Measurements from ENCODE around the gene HHATL. TPM values are rescaled to one million over a fixed set of nuclear protein-coding genes. Genes with fewer than 3 reads are reported as not detected.

Gene HHATL
- total and polyA plus RNA-seq, 4 donors, result 0.17 TPM; not detected in 3

DNA sequence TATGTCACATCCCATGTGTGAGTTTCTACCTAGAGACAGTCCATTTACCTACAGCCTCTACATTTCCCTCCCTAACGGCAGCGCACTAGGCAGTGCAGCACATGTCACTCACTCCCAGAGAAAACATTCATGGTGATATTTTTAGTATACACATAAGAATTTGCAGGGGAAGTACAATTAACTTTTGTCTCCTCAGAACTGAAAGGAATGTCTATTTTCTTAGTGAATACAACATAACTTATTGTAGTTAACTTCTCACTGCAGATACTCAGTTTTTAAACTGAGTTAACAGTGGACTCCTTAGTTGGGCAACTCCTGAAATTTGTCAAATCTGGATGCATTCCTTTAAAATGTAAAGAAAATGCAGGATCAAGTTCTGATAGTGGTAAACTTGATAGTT is 53.6 kb downstream of the HHATL start:
- Histone ChIP-seq H3K9ac (ENCODE audit: low read depth in 1 of 2, low read length in 2 of 2) (no peak overlapping the region), H3K27ac (ENCODE audit: low read depth in 1 of 2, low read length in 2 of 2) (no peak overlapping the region), H3K4me3 (ENCODE audit: low read depth in 1 of 3, low read length in 3 of 3) (no peak overlapping the region), H3K9me3 (ENCODE audit: control insufficient read depth in 4 of 4, low read length in 3 of 4) (no peaks in the 10 kb centered on the region), H3K4me1 (ENCODE audit: control insufficient read depth in 4 of 4, insufficient read depth in 4 of 4, low read length in 3 of 4) (peaks cover 4 to 12% (median 7%) of the 10 kb centered on the region in 4 donors), H3K27me3 (ENCODE audit: control insufficient read depth in 4 of 4, insufficient read depth in 4 of 4, low read length in 3 of 4) (no peaks in the 10 kb centered on the region), H3K36me3 (ENCODE audit: control insufficient read depth in 4 of 4, insufficient read depth in 3 of 4, low read depth in 1 of 4, low read length in 3 of 4) (peaks cover 6 to 41% (median 25%) of the 10 kb centered on the region in 4 donors)
- TF ChIP-seq RXRA (IDR thresholded peaks at IDR 0.05), result no peak
- WGBS, result 92% methylated on average over 2 of the region's 2 CpGs
- DNase-seq (ENCODE audit: low spot score), result no peak

DNA sequence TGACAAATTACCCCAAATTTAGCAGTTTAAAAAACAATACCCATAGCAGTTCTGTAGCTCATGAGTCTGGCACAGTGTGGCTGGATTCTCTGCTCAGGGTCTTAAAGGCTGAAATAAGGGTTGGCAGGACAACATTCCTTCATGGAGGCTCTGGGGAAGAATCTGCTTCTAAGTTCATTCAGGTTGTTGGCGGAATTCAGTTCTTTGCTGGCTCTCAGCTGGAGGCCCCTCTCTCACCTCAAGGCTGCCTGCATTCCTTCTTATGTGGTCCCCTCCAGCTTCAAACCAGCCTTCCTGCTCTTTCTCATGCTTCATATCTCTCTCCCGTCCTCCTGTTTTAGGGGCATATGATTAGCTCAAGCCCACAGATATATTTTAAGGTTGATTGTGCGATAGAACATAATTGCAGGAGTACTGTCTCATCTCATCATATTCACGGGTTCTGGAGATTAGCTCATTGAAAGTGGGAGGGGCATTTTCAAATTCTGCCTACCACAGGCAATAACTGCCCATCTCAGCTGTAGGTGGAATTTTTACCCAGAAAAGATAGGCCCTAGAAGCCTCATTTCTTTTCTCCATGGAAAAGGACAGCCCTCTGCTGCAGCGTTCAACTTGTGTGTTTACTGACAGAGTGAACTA is 54.7 kb downstream of the HHATL start:
- H3K27ac ChIP-seq (ENCODE audit: low read depth in 1 of 2, low read length in 2 of 2), result no peak overlapping the region
- TF ChIP-seq RXRA (IDR thresholded peaks at IDR 0.05), result no peak
- TF ChIP-seq YY1 (IDR thresholded peaks at IDR 0.05), result no peak
- TF ChIP-seq NR2F2 (IDR thresholded peaks at IDR 0.05), result no peak
- TF ChIP-seq GABPA (IDR thresholded peaks at IDR 0.05 in 1 of 2, conservative IDR thresholded peaks at IDR 0.05 in 1 of 2), result no peak
- TF ChIP-seq HNF4G (IDR thresholded peaks at IDR 0.05), result no peak
- TF ChIP-seq HNF4A (conservative IDR thresholded peaks at IDR 0.05), result no peak
- no peak for TF ChIP-seq FOXA1 (IDR thresholded peaks at IDR 0.05)
- TF ChIP-seq, protein P1, sequence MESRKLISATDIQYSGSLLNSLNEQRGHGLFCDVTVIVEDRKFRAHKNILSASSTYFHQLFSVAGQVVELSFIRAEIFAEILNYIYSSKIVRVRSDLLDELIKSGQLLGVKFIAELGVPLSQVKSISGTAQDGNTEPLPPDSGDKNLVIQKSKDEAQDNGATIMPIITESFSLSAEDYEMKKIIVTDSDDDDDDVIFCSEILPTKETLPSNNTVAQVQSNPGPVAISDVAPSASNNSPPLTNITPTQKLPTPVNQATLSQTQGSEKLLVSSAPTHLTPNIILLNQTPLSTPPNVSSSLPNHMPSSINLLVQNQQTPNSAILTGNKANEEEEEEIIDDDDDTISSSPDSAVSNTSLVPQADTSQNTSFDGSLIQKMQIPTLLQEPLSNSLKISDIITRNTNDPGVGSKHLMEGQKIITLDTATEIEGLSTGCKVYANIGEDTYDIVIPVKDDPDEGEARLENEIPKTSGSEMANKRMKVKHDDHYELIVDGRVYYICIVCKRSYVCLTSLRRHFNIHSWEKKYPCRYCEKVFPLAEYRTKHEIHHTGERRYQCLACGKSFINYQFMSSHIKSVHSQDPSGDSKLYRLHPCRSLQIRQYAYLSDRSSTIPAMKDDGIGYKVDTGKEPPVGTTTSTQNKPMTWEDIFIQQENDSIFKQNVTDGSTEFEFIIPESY (IDR thresholded peaks at IDR 0.05), result no peak
- TF ChIP-seq EGR1 (IDR thresholded peaks at IDR 0.05; ENCODE audit: low read depth in 2 of 2), result no peak
- TF ChIP-seq, protein P2, sequence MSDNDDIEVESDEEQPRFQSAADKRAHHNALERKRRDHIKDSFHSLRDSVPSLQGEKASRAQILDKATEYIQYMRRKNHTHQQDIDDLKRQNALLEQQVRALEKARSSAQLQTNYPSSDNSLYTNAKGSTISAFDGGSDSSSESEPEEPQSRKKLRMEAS (IDR thresholded peaks at IDR 0.05), result no peak
- TF ChIP-seq RAD21 (IDR thresholded peaks at IDR 0.05), result no peak
- TF ChIP-seq, protein P3, sequence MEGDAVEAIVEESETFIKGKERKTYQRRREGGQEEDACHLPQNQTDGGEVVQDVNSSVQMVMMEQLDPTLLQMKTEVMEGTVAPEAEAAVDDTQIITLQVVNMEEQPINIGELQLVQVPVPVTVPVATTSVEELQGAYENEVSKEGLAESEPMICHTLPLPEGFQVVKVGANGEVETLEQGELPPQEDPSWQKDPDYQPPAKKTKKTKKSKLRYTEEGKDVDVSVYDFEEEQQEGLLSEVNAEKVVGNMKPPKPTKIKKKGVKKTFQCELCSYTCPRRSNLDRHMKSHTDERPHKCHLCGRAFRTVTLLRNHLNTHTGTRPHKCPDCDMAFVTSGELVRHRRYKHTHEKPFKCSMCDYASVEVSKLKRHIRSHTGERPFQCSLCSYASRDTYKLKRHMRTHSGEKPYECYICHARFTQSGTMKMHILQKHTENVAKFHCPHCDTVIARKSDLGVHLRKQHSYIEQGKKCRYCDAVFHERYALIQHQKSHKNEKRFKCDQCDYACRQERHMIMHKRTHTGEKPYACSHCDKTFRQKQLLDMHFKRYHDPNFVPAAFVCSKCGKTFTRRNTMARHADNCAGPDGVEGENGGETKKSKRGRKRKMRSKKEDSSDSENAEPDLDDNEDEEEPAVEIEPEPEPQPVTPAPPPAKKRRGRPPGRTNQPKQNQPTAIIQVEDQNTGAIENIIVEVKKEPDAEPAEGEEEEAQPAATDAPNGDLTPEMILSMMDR (IDR thresholded peaks at IDR 0.05; ENCODE audit: low read depth, low read length, missing input control), result no peak
- no peak for TF ChIP-seq TAF1 (conservative IDR thresholded peaks at IDR 0.05)
- no peak for TF ChIP-seq JUND (IDR thresholded peaks at IDR 0.05)
- TF ChIP-seq, protein P4, sequence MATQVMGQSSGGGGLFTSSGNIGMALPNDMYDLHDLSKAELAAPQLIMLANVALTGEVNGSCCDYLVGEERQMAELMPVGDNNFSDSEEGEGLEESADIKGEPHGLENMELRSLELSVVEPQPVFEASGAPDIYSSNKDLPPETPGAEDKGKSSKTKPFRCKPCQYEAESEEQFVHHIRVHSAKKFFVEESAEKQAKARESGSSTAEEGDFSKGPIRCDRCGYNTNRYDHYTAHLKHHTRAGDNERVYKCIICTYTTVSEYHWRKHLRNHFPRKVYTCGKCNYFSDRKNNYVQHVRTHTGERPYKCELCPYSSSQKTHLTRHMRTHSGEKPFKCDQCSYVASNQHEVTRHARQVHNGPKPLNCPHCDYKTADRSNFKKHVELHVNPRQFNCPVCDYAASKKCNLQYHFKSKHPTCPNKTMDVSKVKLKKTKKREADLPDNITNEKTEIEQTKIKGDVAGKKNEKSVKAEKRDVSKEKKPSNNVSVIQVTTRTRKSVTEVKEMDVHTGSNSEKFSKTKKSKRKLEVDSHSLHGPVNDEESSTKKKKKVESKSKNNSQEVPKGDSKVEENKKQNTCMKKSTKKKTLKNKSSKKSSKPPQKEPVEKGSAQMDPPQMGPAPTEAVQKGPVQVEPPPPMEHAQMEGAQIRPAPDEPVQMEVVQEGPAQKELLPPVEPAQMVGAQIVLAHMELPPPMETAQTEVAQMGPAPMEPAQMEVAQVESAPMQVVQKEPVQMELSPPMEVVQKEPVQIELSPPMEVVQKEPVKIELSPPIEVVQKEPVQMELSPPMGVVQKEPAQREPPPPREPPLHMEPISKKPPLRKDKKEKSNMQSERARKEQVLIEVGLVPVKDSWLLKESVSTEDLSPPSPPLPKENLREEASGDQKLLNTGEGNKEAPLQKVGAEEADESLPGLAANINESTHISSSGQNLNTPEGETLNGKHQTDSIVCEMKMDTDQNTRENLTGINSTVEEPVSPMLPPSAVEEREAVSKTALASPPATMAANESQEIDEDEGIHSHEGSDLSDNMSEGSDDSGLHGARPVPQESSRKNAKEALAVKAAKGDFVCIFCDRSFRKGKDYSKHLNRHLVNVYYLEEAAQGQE (IDR thresholded peaks at IDR 0.05), result no peak
- TF ChIP-seq, protein P5, sequence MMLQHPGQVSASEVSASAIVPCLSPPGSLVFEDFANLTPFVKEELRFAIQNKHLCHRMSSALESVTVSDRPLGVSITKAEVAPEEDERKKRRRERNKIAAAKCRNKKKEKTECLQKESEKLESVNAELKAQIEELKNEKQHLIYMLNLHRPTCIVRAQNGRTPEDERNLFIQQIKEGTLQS (IDR thresholded peaks at IDR 0.05), result no peak
- TF ChIP-seq FOXA2 (IDR thresholded peaks at IDR 0.05), result no peak
- TF ChIP-seq SP1 (IDR thresholded peaks at IDR 0.05), result no peak

More for the DNA sequence above, 54.7 kb downstream of the HHATL start:
- peaks cover 11 to 51% (median 35%) of the 10 kb centered on the region in 4 donors for H3K36me3 ChIP-seq (ENCODE audit: control insufficient read depth in 4 of 4, insufficient read depth in 3 of 4, low read depth in 1 of 4, low read length in 3 of 4)
- WGBS, result 90% methylated on average over 5 of the region's 5 CpGs
- H3K9me3 ChIP-seq (ENCODE audit: control insufficient read depth in 4 of 4, low read length in 3 of 4), result no peaks in the 10 kb centered on the region
- no peaks in the 10 kb centered on the region for H3K27me3 ChIP-seq (ENCODE audit: control insufficient read depth in 4 of 4, insufficient read depth in 4 of 4, low read length in 3 of 4)
- H3K4me3 ChIP-seq (ENCODE audit: low read depth in 1 of 3, low read length in 3 of 3), result no peak overlapping the region
- H3K4me1 ChIP-seq (ENCODE audit: control insufficient read depth in 4 of 4, insufficient read depth in 4 of 4, low read length in 3 of 4), result peaks cover 0 to 3% (median 2%) of the 10 kb centered on the region in 4 donors
- no peak for DNase-seq (ENCODE audit: low spot score)
- no peak overlapping the region for H3K9ac ChIP-seq (ENCODE audit: low read depth in 1 of 2, low read length in 2 of 2)

All from liver (tissue), 9 donors.